NCI-H1417 (cell line): ENCODE measurements around the gene GRK2.
"Not testable (repeated sequence)": the region's sequence is repeated elsewhere in the genome, so short reads cannot be mapped to it uniquely, and the experiment has no call there.

Experiments used
- DNase-seq, 3 experiments: peaks; one replicate each; lab custom pipeline; 2025; lab: John Stamatoyannopoulos, UW

The GRK2 gene

DNA sequence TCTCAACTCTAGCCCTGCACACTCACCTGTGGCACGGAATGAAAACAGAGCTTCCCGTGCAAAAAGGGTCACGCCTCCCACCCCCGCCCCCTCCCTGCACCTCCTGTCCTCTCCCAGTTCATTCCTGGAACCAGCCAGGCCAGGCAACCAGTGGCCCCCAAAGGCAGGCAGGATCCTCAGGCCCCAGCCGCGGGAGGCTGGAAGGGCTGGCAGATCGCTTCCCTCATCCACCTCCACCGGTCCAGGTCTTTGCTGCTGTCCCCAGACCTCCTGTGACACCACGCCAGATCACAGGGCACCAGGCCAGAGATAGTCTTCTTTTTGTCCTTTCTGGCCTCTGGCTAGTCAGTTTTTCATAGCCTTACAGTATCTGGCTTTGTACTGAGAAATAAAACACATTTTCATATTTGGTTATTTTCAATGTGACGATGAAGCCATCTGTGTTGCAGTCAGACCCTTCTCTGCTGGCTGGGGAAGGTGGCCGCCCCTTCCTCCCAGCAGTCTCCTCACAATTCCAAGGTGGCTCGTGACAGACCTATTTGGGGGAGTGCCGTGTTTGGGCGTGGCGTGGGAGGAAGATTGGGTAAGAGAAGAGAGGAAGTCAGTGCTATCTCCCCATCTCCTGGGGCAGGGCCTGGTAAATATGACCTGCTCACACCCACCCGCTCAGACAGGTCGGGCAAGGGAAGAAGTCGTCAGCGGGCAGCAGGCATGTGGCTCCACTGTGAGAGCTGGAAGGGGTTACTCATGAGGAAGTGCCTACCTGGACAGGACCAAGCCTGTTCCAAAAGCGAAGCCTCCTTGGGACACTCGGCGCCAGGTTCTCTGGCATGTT lies 46.1 kb downstream of the GRK2 start:
- no peak for DNase-seq

DNA sequence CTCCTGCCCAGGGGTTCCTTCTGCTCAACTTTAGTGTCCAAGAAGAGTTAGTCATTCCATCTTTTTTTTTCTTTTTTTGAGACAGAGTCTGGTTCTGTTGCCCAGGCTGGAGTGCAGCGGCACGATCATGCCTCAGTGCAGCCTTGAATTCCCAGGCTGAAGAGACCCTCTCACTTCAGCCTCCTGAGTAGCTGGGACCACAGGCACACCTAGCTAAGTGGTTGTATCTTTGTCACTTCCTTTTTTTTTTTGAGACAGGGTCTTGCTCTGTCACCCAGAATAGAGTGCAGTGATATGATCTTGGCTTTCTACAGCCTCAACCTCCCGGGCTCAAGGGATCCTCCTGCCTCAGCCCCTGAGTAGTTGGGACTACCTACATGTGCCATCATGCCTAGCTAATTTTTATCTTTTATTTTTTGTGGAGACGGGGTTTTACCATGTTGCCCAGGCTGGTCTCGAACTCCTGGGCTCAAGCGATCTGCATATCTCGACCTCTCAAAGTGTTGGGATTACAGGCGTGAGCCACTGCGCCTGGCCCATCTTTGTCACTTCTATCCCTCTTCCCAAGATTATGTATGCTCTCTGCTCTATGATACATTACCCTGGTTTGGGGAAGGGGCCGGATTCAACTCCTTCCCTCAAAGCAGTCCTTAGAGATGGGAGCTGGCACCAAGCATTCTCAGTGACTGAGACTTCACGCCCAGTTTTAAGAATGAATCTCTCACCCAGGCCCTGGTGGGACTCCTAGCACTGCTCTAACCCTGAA lies 47.0 kb downstream of the GRK2 start:
- DNase-seq = no peak

DNA sequence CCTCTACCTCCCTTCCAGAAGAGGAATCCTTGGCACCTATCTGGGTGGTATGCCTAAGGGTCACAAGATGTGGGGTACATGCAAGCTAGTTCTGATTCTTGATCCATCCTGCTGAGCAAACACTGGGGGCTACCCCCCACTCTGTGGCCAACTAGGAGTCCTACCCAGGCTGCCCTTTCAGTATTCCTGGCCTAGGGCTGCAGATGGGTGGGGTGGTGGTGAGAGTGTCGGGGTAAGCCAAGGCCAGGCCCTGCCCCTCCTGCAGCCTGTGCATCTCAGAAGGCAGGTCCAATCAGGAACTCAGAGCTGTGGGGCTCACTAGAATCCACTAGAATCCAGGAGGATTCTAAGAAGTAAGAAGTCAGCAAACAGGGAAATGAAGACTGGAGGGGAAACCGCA lies 47.9 kb downstream of the GRK2 start:
- no peak for DNase-seq

DNA sequence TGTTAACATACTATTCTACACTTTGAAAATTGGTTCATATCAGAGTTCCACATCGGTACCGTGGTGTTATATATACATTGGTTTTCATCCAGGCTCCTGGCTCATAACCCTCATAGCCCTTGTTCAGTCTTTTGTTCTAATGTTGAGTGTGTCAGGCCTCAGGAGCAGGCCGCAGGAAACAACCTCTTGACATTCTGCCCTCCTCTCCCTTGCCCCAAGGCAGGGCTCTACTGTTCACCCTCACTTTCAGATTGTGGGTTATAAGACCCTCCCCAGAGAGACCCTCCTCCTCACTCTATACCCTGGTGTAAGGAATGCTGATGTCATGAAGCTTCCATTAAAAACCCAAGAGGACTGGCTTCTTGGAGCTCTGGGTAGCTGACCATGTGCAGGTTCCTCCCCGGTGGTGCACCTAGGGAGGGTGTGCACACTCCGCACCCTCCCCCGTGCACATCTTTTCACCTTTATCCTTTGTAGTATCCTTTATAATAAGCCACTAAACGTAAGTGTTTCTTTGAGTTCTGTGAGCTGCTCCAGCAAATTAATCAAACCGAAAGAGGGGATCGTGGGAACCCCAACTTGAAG lies 49.1 kb downstream of the GRK2 start:
- no peak for DNase-seq

DNA sequence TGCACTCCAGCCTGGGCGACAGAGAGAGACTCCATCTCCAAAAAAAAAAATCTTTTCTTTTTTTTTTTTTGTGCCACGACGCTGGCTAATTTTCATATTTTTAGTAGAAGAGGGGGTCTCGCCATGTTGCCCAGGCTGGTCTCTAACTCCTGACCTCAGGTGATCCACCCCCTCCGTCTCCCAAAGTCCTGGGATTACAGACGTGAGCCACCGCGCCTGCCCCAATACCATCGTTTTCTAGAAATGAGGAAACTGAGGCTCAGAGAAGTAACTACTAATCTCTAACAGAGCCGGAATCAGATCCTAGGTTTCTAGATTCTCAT lies 50.6 kb downstream of the GRK2 start:
- no peak for DNase-seq

DNA sequence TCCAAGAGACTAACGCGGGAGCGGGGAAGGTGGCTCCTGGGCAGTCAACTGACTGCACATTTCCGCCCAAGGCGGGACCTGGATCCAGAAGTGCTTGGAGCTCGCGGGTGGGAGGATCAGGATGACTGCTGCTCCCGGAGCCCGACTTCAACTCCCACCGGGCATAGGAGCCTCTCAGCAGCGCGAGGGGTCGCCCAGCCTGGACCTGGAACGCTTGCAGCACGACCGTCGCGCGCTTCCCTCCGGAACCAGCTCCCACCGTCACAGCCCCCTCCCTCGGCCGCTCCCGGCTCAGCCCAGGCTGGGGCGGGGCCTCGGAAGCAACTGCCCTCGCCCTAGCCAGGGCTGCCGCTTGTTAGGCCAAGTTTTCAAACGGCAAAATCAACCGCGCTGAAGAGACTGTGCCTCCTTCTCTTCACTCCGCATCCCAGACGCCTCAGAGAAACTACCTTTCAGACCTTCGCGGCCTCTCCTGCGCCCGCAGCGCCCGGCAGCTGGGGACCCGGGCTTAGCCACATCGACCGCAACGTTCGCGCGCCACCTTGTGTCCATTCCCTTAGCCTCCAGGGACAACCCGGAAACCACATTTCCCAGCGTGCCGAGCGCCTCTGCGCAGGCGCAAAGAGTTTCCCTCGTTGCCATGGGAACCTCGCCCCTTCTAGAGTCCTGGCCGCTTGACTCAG lies 51.1 kb downstream of the GRK2 start:
- DNase-seq = peak; percentile 98 to 100 (median 99)

DNA sequence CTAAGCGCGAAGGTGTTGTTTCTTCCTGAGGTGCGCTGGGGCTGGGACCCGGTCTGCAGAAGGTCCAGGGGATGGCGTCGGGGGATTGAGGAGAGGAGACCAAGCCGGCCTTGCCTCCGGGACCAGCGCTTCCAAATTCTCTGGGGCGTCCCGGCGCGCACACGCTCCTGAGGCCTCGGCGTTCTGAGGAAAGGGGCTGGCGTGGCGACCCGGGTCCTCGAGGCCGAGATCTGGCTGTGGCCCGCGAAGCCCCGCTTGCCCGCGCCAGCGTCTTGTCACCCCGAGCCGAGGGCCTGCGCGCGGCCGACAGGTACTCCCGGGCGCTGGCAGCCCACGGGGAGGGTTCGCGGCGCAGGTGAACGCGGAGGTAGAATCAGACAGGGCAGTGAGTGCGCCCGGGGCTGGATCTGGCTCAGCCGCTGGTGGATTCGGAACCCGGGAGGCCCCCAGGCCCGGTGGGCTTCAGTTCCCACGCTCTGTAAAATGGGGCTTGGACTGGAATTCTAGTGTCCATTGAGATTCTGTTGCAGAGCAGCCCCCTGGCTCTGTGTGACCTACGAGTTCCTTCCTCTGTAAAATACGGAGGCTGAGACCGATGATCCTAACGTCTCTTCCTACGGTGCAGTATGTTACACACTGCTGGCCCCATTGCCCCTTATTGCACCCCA lies 51.7 kb downstream of the GRK2 start:
- peak; percentile 40 to 92 (median 70) for DNase-seq

DNA sequence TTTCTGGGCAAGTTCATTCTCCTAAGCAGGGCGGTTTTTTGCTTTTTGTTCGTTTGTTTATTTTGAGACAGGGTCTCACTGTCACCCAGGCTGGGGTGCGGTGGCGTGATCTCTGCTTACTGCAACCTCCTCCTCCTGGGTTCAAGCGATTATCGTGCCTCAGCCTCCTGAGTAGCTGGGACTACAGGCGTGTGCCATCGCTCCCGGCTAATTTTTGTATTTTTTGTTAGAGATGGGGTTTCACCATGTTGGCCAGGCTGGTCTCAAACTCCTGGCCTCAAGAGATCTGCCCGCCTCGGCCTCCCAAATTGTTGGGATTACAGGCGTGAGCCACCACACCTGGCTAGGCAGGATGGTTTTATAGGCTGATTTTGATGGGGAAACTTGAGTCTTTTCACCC lies 52.6 kb downstream of the GRK2 start:
- DNase-seq = not testable (repeated sequence)

DNA sequence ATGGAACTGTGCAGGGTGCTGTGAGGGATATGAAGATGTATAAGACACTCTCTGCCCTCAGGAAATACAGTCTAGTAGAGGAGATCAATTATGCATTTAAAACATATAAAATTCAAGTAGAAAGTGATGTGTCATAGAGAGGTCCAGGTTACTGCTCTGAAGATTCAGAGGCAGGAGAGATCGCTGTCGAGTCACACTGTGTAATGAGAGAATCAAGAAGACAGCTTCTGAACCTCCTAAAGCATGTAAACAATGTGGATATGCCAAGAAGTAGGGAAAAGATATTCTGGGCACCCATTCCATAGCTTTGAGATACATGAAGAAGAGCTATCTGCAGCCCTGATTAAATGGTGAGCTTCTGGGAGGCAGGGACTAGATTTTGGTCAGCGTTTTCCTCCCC lies 53.7 kb downstream of the GRK2 start:
- DNase-seq = no peak

DNA sequence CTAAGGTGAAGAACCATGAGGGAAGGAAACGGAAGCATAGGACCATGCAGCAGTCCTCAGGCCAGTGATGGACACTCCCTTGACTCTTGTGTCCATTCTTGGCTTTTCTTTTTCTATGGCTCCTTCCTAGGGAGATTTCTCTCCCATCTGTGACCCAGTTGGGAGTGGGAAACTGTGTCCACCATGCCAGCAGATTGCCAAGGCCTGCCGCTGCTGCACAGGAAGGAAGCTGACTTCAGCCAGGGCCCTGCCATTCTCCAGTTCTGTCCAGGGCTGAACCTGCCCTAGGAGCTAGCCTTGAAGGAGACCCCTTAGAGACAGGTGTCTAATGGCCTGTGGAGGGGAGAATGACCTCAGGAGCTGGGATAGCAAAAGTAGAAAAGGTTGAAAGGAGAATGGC lies 54.4 kb downstream of the GRK2 start:
- no peak for DNase-seq

DNA sequence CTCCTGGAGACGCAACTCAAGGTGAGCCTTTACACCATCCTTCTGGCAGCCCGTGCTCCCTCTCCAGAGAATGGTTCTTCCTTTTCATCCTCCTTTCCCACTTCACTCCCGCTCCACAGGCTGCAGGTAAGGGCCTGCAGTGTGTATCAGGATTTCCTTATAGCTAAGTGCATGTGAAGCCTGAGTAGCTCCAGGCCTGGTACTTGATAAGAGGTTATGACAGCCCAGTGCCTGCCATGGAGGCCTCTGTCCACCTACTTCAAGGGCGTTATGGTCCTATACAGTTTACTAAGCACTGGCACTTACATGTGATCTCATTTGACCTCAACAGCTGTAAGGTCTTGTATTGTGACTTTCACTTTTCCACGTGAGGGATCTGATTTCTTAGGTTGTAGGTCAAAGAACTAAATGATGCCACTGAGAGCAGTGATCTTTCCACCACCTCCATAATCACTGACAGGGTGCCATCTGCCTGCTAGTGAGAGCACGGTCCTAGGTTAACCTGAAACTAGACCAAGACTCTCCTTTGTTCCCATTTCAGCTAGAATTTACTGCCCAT lies 55.1 kb downstream of the GRK2 start:
- DNase-seq = no peak

DNA sequence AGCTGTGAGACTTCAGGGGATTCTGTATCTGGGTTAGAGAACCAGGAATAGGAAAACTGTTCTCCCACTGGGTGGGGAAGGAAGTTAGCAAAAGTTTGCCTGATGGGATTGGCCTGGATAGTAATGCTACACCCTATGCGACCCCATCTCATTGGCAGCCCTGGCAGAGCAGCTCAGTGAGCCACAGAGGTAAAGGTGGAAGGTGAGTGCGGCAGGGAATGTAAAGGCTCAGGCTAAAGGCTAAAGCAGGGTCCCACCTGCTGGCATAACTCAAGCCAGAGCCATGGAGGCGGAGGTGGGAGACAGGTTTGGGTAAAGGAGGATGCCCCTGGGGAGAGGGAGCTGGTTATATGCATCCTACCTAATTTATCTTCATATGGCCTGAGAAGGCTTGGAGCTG lies 55.8 kb downstream of the GRK2 start:
- DNase-seq = no peak

DNA sequence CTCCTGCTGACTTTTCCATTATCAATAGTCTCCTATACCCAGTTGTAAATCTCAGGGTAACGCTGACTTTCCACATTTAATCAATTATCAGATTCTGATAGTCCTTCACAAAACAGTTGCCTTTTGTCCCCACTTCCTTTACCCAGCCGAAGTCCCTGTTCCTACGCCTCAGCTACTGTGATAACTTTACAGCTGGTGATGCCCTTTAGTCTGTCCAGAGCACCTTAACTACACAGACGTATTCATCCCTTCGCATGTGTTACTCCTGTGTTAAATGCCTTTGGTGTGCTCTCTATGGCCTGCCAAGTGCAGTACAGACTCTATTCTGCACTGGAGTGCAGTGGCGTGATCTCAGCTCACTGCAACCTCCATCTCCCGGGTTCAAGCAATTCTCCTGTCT lies 57.3 kb downstream of the GRK2 start:
- DNase-seq = no peak

DNA sequence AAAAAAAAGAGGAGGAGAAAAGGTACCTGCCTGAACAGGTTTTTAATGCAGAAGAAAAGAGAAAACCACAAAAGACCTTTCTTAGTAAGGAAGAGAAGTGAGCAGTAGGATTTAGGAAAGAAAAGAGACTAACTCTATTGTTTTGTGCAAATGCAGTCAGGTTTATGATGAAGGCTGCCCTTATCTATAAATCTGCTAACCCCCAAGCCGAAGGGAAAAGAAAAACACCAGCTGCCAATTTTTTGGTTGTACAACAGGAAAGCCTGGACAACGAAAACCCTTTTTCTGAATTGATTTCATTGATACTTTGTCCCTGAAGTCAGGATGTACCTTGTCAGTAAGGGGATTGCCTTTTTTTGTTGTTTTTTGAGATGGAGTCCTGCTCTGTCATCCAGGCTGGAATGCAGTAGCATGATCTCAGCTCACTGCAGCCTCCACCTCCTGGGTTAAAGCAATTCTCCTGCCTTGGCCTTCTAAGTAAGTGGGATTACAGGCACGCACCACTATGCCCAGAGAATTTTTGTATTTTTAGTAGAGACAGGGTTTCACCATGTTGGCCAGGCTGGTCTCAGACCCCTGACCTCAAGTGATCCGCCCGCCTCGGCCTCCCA lies 65.9 kb downstream of the GRK2 start:
- DNase-seq = no peak
